GM18870 (cell line): ENCODE measurements around the gene PGC.
"Not testable (repeated sequence)": the region's sequence is repeated elsewhere in the genome, so short reads cannot be mapped to it uniquely, and the experiment has no call there.

ENCODE experiments used
- ATAC-seq: cut with Tn5 transposase; IDR thresholded peaks from one replicate; pipeline ENCODE4 v1.9.1; 2021; ENCODE audit warnings: moderate library complexity; ENCODE audit not compliant: unreplicated experiment

The PGC gene

DNA sequence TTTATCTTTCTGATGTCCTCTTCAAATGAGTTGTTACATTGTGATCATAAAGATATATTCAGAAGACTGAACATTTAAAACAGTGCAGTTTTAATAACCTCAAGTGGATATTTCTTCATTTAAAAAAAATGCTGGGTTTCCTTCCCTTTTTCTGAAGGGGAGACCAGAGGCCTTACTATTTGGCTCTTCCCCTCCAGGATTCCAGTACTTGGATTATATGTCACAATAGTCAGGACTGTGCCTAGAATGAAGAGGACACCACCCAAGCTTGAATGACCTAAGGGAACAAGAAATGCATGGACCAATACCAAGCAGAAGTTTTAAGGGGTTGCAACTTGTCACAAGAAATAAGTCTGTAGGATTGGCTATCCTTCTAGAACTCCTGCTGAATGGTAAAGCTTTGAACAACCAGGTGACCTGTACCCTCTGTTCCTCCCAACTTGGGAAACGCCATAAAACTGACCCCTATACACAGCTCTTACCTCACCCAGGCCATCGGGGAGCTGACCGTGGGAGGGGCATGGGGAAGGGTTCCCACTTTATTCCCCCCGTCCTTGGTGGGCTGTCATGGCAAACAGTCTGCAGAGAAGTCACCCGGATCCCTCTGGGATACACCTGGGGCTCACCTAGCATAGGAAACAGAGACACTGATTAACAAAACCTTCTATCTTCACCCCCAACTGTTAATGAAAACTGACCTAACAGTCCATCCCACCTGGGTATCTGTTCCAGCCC, 30.5 kb upstream of the PGC start:
- no peak for ATAC-seq

DNA sequence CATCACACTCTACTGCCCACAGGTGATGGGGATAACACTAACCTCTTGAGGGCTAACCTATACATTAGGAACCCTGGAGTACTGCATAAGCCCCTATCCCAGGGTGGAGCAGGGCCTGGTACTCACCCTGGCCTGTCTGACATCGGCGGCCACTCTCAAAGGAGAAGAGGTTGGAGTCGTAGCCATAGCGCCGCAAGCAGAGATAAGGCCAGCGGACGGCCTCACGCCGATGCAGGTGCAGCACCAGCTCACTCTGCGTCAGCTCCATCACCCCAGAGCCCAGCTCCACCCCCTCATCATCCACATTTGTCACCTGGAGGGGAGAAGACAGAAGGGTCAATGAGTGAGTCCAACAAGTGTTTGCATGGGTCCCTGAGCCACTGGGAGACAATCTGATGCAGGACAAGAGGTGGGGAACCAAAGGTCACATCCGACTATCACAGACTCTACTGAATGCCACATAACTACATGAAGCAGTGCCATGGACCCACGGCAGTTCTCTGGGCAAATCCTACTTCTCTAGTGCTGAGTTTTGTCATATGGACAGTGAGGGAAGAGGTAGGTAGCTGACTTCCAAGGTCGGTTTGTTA, 28.2 kb upstream of the PGC start:
- no peak for ATAC-seq

DNA sequence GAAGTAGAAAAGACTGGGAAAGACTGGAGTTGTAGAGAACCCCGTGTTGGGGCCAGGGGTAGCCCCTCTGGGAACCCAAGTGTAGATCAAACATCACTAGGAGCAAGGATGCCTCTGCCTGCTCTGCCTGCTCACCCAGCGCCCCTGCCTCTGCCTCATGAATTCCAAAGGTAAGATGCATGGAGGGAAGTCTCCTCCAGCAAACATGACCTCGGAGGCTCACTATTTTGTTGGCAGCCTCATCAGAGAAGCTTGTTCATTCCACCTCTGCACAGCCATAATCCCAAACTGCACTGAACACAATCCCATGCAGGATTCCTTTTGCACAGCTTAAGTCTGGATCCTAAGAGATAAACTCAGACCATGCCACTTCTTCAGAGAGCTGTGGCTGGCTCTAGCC, 27.6 kb upstream of the PGC start:
- ATAC-seq, result no peak

DNA sequence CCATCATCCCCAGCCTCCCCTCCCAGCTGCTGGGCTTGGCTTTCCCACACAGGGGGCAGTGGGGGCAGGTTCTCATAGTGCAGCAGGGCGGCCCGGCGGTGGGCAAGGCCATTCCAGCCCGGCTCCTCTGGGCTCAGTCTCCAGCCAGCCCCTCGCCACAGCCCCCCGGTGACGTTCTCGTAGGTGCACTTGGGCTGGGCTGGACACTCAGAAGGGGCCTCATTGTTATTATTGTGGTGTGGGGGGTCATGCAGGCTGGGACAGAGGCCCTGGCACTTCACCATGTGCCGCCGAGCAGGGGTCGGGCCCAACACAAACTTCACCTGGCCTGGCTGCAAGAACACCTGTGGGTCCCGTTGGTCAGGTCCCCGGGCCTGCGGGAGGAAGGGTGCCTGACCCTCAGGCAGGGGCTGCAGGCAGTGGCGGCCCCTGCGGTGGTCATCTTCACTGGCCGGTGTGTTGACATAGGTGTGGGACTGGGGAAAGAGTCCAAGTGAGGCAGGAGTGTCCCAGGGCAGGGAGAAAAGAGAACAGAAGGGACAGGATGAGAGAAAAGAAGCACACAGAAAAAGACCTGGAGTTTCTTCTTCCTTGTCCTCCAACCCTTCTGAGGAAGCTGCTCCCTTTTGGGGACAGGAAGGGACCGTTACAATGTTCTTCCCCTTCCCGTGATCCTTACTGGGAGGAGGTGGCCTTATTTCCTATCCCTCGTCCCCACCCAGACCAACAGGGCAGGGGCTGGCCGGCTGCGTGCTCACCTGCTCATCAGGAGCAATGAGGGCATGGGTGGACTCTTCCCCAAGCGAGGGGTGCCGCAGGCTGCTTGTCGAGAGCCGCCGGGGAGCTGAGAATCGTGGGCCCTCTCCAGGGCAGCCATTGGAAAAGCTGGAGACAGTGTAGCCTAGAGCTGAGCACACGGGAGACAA, 24.1 kb upstream of the PGC start:
- ATAC-seq, result no peak

DNA sequence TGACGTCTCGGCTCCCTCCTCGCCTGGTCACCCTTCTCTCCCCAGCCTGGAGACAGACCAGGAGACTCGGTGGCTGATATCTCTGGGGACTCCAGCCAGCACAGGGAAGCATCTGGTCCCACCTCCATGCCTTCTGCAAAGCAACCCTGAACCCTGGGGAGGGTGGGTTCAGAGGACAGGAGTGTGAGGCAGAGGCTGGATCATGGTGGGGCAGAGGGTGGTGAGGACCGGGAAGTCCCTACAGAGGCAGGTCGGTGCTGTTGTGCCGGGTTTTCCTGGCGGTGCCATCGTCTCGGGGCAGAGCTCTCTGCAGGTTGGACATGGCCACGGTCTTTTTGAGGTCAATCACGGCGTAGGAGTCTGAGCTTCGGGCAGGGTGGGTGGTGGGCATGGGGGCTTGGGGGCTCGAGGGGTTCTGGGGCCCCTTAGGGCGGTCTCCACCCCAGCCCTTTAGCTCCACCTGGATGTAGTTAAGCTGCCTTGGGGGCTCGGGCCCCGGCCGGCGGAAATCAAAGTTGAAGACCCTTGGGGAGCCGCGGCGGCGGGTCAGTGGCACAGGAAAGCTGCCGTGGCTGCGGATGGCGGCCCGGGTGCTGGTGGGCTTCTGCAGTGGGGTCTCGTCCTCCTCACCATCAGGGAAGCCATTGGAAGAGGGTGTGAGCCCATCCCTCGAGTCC, 23.3 kb upstream of the PGC start:
- ATAC-seq, result no peak

DNA sequence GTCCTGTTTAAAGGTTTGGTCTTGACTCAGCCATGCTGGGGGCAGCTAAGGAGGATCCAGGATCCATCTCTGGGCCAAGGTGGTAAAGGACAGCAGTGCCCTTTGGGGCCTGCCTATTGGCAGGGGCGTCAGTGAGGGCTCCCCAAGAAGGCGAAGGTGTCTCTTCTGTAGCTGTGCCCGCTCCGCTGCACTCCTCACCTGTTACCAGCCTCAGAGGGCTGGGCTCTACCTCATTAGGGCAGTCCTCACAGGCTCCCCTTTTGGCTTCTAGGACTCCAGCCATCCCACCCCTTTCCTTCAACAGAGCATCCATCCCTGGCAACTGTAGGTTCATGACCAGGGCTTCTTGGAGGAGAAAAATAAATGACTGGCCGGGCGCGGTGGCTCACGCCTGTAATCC, 22.2 kb upstream of the PGC start:
- no peak for ATAC-seq

DNA sequence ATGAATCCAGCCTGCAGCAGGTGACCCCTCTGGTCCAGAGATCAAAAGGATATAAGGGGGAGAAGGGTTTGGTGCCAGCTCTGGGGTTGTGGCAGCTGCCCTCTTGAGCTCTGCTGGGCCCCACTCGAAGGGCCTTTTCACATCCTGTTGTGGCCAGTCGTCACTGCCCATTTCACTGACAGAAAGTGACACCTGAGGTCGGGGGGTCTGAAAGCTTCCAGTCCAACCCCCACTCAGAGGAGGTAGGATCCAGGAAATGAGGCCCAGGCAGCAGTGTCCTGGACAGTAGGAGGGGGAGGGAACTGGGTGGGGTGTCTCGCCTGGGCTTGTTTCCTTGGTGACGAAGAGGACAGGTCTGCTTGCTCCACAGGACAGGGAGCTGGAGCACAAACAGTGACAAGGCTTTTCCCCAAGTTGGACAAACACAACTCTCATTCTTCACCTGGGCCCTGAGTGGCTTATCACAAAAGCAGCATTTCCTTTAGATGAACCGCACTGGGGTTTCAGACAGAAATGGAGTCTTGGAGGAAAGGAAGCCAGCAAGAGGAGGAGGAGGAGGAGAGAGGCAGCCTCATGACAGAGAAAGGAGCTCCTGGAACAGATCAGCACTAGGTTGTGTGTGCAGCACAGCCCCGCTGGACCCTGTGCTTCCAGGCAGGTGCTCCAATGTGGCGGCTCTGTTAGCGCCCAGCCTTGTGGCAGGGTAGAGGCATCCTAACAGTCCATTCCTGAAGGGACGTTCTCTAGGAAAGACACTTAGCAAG, 21.5 kb upstream of the PGC start:
- ATAC-seq, result no peak

DNA sequence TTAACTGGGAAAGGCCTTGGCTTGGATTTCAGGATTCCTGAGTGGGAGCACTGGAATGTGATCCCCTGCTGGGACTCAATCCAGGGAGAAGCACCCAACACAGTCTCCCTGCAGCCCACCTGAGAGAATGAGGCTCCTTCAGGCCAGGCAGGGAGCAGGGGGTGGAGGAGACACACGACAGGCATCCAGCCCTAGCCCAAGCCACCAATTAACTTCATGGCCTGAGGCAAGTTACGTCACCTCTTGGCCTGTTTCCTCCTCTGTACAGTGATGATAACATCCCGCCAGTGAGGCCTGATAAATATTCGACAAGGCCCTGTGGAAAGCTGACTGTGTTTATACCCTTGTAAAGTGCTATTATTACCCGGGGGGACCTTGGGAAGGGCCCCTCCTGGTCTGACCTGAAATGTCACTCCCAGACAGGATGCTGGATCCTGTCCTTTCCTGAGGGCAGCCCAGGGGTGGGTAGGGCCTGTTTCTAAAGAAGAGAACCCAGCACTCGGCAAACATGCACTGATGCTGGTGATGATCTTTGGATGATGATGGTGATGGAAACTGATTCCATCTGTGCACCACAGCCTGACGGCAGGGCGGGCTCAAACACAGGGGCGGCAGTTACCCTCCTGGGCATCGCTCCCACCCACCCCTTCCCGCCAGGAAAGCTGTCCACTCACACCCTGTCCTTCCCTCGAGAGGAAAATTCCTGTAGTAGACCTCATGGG, 20.1 kb upstream of the PGC start:
- no peak for ATAC-seq

DNA sequence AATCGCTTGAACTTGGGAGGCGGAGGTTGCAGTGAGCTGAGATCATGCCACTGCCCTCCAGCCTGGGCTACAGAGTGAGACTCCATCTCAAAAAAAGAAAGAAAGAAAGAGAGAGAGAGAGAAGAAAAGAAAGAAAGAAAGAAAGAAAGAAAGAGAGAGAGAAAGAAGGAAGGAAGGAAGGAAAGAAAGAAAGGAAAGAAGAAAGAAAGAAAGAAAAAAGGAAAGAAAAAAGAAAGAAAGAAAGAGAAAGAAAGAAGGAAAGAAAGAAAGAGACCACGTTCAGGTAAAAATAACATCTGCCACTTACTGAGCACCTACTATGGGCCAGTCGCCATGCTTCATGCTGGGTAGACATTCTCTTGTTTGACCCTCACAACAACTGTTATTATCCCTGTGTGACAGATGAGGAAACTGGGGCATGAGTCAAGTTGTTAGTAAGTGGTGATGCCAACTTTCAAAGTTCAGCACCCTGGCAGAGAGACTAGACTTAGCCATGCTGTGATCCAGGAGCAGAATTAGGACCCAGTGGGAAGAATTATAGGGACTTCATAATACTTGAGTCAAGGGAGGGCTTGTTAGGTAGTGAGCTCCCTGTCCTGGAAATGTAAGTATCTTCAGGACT, 19.0 kb upstream of the PGC start:
- ATAC-seq, result not testable (repeated sequence)

DNA sequence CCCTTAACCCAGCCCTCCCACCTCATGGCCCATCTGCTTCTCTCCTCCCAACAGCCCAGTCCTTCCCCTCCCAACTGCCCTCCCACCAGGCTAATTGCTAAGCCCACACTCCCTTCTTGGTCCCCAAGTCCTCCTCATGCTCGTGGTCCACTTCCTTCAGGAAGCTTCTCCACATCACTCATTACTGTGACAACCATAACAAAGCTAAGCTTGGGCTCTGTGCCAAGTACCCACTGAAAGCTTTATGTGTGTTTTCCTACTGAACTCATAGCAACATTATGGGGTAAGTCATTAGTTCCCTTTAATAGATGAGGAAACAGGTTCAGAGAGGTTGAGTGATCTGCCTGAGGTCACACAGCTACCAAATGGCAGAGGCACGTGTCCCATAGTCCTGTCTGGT, 16.3 kb upstream of the PGC start:
- ATAC-seq, result no peak

DNA sequence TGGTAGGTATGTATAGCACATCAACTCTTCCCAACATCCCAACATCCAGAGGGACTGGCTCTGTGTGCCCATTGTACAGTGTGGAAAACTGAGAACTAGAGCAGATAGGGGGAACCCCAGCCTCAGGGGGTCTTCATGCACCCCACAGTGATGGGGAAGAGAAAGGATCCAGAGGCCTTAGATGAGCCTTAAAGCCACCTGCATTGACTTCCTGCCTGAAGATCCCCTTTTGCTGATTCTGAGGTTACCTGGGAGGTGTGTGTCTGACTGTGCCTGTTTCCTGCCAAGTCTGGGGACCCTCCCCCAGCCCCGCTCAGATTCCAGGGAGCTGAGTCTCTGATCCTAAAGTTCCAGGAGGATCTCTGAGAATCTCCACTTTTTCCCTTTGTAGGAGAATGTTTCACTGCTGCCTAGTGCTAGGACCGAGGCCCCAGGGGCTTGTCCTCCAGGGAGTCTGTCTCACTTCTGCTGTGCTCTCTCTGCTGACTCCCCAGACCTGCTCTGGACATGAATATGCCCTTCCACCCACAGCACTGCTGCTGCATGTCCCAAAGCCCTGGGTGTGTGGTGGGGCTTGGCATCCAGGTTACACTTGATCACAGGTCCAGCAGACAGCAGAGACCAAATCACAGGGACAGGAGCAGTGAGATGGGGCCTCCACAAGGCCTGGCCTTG, 12.8 kb upstream of the PGC start:
- no peak for ATAC-seq

DNA sequence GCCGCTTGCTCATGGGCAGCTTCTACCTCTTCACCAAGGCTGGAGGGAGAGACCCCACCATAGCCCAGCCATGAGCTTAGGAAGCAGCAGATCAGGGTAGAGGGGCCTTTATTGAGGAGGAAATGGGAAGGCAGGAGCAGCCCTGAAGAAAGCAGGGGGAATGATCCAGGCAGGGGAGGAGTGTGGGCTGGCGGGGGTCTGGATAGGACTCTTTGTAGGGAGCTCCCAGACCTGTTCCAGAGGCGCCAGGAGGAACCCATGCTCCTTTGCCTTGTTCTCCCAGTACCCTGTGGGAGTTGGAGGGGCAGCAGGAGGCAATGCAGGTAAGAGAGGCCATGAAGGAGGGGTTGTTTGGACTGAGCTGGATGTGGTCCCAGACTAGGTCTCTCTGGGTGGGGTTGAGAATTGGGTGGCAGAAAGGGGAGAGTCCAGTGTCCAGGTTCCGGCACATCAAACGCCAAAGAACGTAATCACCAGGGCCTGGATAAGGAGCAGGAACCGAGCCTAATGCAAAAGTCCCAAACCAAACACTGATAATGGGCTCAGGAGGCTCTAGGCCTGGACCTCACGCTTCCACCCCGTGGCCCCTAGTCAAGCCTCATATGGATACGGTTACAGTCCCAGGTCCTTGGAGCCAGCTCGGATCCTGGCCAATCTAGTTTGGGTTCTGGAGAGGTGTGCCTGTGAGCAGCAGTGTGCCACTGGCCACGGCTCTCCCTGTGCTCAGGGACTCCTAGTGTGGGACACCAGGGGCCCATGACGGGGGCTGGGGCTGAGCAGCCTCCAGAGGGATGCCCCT, 12.1 kb upstream of the PGC start:
- no peak for ATAC-seq

DNA sequence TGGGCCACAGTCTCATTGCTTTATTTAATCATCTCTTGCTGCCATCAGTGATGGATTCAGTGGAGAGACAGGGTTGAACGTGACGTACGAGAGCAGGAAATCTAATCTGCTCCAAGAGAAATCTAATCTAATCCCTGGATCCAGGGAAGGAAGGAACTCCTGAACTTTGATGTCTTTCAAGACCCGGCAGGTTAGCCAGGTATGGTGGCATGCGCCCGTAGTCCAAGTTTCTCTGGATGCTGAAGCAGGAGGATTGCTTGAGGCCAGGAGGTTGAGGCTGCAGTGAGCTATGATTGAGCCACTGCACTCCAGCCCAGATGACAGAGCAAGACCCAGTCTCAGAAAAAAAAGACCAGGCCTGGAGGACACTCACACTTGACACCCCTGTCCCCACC, 11.4 kb upstream of the PGC start:
- ATAC-seq, result no peak

DNA sequence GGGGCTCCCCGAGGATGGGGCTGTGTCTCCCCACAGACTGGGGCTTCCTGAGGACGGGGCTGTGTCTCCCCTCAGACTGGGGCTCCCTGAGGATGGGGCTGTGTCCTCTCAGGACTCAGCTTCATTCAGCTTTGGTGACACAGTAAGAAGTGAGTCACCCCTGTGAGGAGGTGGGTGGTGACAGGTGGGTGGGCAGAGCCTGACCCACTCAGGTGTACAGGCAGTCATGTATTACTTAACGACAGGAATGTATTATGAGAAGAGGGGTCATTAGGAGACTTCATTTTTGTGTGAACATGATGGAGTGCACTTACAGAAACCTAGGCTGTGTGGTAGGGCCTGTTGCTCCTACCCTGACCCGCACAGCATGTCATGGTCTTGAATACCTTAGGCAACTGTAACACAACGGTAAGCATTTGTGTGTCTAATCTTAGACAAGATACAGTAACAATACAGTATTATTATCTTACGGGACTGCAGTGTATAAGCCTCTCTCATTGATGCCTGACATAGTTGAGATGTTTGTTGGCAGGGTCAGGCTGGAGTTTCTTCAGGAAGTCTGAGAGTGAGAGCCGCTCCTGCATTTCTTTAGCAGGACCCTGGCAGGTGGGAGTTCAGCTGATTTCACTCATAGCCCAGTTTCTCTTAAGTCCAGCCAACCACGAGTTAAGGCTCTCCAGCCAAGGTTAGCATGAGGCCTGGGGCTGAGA, 10.9 kb upstream of the PGC start:
- no peak for ATAC-seq

DNA sequence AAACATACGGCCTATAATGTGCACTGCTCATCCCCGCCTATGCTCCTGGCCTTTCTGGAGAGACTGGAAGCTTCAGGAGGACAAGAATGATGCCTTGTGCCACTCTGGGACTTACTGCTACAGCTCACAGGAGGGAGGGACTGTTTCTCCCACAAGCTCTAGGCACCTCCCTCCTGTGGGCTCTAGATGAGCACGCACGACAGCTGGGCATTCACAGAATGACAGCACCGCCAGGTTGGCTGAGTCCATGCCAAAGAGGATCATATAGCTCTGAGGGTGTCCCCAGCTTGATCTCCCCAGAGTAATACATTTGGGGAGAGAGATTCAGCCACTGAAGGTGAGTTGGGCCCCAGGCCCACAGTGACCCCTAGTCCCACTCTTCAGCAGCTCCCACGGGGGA, 10.1 kb upstream of the PGC start:
- no peak for ATAC-seq

DNA sequence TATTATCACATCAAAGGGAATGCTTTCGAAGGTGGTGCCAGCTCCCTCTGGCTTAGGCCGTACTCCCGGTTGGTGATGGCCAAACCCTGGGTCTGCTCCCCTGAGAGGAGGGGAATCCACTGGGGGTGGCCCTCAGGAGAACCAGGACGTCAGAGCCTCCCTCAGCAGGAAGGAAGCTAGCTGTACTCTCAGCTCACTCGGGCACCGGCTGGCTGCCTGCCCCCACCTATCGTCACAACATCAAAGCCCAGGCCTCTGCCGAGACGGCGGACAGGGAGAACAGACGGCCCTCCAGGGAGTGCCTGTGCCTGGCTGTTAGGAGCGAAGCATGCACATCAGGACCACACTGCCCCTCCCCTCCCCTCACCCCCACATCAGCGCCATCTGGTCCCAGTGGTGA, 9.2 kb upstream of the PGC start:
- no peak for ATAC-seq

DNA sequence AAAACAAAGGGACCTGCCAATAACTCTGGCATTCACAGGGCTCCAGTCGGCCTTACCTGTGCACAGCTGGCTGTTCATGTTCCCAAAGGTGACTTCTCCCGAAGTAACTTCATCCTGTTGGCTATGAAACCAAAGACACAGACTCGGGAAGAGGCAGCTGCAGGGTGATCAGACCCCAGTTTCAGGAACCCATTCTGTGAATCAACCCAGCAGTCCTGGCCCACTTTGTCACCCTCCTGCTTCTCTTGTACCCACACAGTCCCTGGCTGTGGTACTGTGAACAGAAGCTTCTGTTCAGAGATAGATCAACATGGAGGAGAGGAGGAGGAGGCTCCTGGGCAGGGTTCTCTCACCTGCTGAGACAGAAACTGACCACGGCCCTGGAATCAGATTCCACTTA, 8.7 kb upstream of the PGC start:
- no peak for ATAC-seq

DNA sequence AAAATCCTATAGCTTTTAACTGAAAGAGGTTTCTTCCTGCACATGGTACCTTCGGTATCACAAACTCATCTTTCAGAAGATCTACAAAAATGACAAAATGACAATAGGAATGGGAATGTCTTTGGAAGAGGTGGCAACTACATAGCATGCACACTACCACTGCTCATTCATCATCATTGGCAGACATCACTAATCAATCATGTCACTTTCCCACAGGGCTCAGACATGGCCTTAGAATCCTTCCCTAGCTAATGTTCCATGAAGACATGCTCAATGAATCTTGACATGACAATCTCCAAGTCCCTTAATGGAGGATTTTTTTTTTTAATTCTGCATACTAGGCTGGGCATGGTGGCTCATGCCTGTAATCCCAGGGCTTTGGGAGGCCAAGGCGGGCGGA, 3.2 kb upstream of the PGC start:
- no peak for ATAC-seq
